Right ventricle myocardium inferior (tissue), 1 donor: ENCODE data around the gene SPOCK1. TPM values are rescaled to one million over a fixed set of nuclear protein-coding genes. Genes with fewer than 3 reads are reported as not detected.
A peak's percentile ranks its signal among the peaks of the same experiment; 100 is the strongest.

Source experiments
- ATAC-seq: fragments of 200-7000 bp; cut with Tn5 transposase; one replicate; pipeline ENCODE4 v1.9.1; 2020; ENCODE audit warnings: mild to moderate bottlenecking, moderate library complexity
- DNase-seq: peaks from one replicate; pipeline ENCODE4 v3.0.0; 2021; ENCODE audit errors: missing footprints
- intact Hi-C: fragments of 100-400 bp; cut with DNase I; formaldehyde crosslinking; loops from one replicate; pipeline ENCODE4 v1.11.0; 2022
- total RNA-seq: library from RNA; stranded (reverse); fragmentation: NEBNext Ultra II Directional; extraction: Animal tissue kit (Norgen Biotek cat#: 25700); gene quantifications from one replicate; pipeline ENCODE4 v1.2.1, GENCODE V29; 2021
- donor health status: DM: no; HTN: yes; CAD: no; lungs with severe emphysema.

The SPOCK1 gene
- total RNA-seq, 1 donor from 2014 or later: 35.5 TPM

DNA sequence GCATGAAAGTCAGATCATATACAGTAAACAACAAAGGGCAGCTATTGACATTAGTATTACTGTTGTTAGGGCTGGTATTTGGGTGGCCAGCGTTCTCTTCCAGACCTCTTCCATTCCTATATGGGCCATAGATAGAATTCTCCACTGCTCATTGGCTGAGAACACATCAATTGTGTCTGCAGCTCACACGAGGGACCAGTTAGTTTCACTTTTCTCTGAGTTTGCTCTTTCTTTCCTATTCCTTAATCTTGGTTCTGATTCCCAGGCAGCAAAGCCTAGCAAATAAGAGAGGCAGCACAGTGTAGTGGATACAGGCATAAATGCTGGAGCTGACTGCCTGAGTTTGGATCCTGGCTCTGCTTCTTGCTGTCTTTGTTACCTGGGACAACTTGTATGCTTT, 476.4 kb downstream of the SPOCK1 start:
- no peak for DNase-seq
- intact Hi-C loops: no loop called here
- ATAC-seq: peak; percentile 15

GRCh38 chr5:137022043-137022442, 477.1 kb downstream of the SPOCK1 start:
- intact Hi-C loops: no loop called here
- ATAC-seq (peak; percentile 93), DNase-seq (no peak)

GRCh38 chr5:137019229-137019628, 479.9 kb downstream of the SPOCK1 start:
- DNase-seq: no peak
- no peak for ATAC-seq
- intact Hi-C loops: no loop called here

GRCh38 chr5:137016783-137017324, 482.3 kb downstream of the SPOCK1 start:
- intact Hi-C loops: no loop called here
- ATAC-seq: no peak
- DNase-seq: no peak

DNA sequence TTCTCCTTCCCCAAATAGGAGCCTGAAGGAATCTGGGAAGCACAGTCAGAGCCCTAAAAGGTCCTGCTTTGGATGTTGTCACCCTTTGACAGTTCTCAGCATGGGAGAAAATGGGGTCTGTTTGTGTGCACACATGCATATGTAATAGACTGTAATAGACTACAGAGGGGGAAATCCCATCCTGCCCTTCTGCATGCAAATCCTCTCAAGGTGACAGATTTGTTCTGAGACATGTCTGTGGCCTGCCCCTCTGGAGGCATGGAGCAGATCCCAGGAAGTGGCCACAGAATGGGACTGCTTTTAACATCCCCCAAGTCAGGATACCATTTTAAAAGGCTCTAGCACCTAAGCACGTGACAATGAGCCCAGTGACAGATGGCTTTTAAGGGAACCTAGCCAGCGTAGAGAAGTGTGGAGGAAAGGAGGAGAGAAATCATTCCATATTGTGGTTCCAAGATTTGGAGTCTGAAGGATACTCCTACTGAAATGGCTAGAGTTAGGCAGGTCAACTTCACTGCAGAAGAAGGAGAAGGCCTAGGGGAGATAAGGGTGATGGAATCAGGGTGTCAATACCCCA, 483.5 kb downstream of the SPOCK1 start:
- DNase-seq: no peak
- intact Hi-C loops: no loop called here
- no peak for ATAC-seq

GRCh38 chr5:137014731-137015130, 484.4 kb downstream of the SPOCK1 start:
- intact Hi-C loops: no loop called here
- ATAC-seq: no peak
- no peak for DNase-seq

DNA sequence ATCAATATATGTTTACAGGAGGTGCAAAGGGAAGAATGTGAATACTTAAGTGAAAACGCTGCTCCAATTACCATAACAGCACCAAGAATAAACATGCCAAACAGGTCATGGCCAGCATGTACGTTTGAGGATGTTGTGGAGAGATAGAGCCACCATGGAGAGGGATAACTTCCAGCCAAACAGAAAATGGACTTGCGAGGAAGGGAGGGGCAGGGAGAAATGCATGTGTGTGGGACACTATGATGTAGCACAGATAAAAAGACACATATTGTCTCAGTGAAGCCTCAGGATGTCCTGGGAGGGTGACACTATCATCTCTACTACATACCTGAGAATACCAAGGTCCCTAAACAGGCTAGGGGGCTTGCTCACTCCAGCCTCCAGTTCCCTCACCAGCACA, 488.9 kb downstream of the SPOCK1 start:
- intact Hi-C loops: no loop called here
- DNase-seq (no peak), ATAC-seq (no peak)

- intact Hi-C loops: no loop called here
- DNase-seq: no peak
- no peak for ATAC-seq
Measured at GRCh38 chr5:137004279-137004678, 494.8 kb downstream of the SPOCK1 start.

- ATAC-seq (no peak), DNase-seq (no peak)
- intact Hi-C loops: no loop called here
Measured at GRCh38 chr5:137001026-137001569, 498.0 kb downstream of the SPOCK1 start.

- intact Hi-C loops: no loop called here
- no peak for ATAC-seq
- no peak for DNase-seq
Measured at GRCh38 chr5:136999787-137000186, 499.3 kb downstream of the SPOCK1 start.

DNA sequence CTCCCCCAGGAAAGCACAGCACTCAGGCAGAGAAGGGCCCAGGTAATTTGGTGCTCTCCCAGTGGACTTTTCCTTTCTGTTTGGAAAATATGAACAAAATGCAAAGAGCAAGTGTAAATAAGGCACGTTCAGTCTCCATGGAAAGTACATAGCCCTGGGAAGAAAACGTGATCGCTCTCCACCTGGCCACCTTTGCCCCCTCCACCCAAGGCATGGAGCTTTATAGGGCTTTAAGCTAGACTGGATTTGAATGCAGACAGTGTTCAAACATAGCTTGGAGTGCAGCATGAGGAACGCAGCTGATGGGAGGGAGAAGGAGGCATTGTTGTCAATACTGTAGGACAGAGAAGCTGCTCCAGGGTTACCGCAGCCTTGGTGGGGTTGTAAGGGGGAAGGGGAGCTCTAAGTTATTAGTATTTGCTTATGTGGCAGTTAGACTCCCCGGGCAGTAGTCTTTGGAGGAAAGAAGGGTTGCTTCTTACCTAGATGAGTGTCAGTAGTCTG, 500.2 kb downstream of the SPOCK1 start:
- intact Hi-C loops: no loop called here
- DNase-seq (no peak), ATAC-seq (no peak)

GRCh38 chr5:136994154-136994553, 505.0 kb downstream of the SPOCK1 start:
- intact Hi-C loops: loop anchor here (5.0 kb wide), 1 partner anchor 187 kb away; no protein-coding TSS in a partner anchor
- DNase-seq (no peak), ATAC-seq (no peak)

DNA sequence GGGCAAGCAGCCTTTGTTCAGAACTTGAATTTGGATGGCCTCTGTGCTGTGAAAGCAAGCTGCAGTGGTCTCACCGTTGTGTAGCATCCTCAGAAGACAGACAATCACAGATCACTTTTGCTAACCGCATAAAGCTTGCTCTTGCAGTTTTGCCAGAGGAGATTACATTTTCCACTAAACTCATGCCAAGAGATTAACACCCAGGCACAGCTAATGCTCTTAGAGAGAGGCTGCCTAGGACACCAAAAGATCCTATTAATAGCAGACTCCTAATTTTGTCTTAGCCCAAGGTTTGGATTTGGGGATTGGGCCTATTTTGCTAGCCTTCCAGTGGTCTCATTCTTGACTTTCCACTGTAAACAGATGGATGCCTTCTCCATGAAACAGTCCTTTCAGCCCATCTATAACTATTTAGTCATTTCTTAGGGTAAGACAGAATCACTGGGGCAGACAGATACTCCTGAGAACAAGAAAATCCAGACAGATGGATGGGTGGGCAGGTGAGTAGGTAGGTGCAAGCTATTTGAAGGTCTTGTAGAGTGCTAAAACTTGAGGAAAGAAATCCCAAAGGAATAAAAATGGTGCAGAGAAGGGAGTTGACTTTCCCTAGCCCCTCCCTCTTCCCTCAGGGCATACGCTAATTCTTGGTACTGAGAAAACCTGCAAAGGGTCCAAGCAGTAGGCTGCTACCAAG, 506.2 kb downstream of the SPOCK1 start:
- no peak for DNase-seq

DNA sequence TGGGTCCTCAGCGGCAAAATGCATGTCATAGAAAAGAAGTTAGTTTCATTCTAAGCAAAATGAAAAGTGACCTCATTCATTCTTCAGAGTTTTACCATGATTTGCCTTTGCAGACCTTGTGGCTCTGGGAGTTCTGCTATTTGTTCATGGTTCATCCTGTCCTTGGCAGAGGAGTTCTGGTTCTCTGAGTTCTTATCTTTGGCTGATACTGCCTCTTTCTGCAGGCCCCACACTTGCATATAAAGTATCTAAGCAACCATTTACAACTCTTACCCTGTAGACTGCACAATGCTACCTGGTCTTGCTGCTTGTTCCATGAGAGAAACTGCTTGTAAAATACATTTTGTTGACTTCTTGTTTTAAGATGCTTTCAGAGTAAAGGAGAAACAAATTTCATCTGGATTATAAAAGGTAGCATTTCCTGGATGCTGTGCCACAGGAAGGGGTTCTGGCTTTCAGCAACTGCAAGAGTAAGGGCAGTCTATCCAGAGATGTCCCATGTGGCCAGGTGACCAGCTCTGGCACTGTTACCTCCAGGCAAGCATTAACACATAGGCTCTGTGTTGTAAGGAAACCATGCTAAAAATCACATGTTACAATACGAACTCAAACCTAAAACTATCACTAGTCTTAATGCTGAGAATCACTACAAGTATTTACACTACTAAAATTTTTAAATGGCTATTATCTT, 513.2 kb downstream of the SPOCK1 start:
- intact Hi-C loops: no loop called here
- peak; percentile 93 for ATAC-seq

More for the DNA sequence above, 506.2 kb downstream of the SPOCK1 start:
- ATAC-seq: peak; percentile 79
- intact Hi-C loops: loop anchor here (5.0 kb wide), 1 partner anchor 186 kb away; no protein-coding TSS in a partner anchor

DNA sequence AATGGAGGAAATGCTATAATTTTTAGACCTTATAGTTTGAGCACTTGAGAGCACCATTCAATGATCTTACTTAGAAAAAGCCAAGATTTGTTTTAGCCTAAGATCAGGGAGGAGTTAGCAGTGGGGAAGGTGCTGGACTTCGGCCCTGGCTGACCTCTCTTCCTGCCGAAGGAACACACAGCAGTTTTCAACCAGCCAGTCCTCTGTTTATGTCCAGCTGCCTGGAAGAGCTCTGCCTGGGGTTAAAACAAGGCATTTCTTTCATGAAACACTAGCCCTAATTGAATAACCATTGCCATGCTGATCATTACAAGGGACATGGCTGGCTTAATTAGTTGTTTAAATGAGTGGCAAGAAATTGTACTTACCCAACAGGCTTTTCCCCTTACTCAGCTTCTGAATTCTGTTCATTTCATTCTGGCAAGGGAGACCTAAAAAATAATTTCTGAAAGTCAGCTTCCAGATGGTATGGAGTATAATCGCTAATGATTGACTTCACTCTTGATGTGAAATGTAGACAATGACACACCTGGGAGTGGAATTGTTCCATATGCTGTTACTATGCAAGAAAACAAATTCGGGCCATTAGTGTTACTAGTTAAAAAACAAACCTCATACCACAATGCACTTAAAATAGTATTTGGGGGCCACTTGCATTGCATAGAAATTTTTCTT, 514.2 kb downstream of the SPOCK1 start:
- ATAC-seq (peak; percentile 75), DNase-seq (no peak)
- intact Hi-C loops: no loop called here

More for the DNA sequence above, 513.2 kb downstream of the SPOCK1 start:
- no peak for DNase-seq

- no peak for DNase-seq
- intact Hi-C loops: no loop called here
- no peak for ATAC-seq
Measured at GRCh38 chr5:136981936-136982335, 517.2 kb downstream of the SPOCK1 start.

DNA sequence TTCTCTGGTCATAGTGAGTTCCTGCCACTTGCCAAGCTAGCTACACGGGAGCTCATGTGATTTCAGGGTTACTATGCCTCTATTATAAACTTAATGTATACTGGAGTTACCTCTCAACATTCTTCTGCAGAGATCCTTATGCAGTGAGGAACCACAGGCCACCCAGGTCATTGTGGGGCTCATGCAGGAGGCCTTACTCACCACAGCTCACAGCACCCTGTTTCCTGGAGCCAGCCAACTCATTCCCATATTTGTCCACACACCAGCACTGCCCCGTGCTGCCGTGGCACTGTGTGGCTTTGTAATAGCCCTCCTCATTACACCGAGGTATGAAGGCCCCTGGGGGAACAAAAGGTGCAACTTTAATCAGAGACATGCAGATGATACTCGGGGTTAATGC, 520.0 kb downstream of the SPOCK1 start:
- intact Hi-C loops: no loop called here
- ATAC-seq (no peak), DNase-seq (no peak)

DNA sequence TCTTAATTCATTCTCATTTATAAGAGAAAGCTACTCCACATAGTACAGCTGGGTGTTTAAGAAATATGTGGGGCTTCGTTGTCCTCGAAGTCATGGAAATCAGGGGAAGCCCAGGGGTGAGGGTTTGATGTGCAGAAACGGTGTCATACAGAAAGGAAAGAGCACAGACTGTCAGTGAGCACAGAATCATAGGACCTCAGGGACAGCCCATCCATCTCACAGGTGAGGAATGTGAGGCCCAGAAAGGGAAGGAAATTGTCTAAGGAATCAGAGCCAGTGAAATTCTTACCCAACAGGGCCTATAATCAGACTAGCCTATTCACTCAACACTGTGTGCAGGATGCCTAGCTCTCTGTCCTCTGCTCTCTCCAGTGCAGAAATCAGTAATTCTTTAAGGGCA, 535.6 kb downstream of the SPOCK1 start:
- ATAC-seq: no peak
- intact Hi-C loops: no loop called here
- no peak for DNase-seq

- ATAC-seq (no peak), DNase-seq (no peak)
- intact Hi-C loops: no loop called here
Measured at GRCh38 chr5:136957428-136957827, 541.7 kb downstream of the SPOCK1 start.
